ENCODE results near the gene CTNNA3.
A peak's percentile ranks its signal among the peaks of the same experiment; 100 is the strongest.

Gene CTNNA3

DNA sequence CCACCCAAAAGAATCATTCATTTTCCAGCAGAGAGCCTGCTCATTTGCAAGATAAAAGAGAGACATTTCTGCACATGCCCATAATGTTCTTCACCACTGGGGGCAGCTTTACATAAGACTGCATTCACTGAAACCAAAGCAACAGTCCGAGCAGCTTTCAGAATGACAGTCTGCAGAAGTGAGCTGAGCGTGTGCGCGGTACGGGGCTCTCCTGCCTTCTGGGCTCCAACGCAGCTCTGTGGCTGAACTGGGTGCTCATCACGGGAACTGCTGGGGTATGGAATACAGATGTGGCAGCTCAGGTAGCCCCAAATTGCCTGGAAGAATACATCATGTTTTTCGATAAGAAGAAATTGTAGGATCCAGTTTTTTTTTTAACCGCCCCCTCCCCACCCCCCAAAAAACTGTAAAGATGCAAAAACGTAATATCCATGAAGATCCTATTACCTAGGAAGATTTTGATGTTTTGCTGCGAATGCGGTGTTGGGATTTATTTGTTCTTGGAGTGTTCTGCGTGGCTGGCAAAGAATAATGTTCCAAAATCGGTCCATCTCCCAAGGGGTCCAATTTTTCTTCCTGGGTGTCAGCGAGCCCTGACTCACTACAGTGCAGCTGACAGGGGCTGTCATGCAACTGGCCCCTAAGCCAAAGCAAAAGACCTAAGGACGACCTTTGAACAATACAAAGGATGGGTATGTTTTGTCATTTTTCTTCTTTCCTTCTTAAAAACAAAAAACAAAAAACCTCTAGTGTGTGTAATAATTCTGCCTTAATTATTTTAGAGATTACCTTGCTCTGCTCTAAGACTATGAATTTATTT, 769.9 kb downstream of the CTNNA3 start, which contains the start of gene LRRTM3:
Gene LRRTM3 (plus strand): TSS at position 141 of the 820 bp plus-strand sequence.
- peak; percentile 72 for DNase-seq

DNA sequence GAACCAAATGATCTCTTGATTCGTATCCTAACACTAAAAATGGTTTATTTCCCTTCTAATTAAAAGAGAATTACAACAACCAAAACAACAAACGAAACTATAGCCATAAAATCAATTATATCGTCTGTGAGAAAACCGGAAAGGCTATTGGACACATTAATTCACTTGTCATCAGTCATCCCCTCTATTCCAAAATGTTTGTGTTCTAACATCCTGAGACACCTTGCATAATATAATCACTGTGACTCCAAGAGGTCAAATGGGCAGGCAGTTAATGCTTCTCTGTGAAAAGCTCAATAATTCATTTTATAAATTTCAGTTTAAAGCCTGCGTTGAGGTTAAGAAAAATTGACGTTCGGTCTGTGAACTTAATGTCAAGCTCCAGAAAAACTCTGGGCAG, 770.6 kb downstream of the CTNNA3 start:
- no peak for DNase-seq

DNA sequence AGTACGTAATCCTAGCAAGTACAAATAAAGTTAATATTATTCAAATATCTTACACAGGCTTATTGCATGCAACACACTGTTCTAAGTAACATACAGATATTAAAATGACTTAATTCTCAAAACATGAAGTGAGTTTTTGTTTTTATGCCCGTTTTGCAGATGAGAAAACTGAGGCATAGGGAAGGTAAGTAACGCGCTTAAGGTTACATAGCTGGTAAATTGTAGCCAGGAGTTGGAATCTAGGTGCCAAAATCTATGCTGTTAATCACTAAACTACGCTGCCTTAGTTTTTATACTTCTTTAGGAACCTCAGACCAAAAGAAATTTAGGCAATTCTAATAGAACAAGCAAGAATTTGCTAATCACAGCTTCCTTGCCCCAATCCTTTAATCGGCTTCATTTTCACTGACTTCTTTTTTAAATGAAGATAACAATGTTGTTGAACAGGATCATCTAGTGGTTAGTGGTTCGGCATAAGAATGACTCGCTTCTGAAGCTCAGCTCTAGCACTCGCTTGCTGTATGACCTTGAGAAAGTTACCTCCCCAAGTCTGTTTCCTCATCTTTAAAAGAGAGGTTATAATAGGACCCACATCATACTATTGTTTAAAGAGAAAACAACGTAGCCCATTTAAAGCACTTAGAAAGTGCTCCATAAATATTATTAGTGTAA, 771.2 kb downstream of the CTNNA3 start:
- DNase-seq = no peak

DNA sequence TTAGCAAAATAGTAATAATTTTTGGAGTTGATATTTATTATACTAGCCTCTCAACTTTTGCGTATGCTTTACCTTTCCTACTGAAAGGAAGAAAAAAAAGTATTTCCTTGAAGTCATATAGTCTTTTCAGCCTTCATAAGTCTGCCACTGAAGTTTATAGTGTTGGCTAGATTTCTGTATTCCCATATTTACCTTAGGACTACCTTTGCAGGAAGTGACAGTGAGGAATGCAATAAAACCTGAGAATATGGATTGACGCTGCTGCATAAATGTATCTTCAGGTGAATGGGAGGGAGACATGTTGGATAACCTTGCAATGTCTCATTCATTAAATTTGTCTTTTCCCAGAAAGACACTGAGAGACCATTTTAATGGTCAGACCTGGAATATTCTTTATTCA, 776.7 kb downstream of the CTNNA3 start:
- DNase-seq = no peak

DNA sequence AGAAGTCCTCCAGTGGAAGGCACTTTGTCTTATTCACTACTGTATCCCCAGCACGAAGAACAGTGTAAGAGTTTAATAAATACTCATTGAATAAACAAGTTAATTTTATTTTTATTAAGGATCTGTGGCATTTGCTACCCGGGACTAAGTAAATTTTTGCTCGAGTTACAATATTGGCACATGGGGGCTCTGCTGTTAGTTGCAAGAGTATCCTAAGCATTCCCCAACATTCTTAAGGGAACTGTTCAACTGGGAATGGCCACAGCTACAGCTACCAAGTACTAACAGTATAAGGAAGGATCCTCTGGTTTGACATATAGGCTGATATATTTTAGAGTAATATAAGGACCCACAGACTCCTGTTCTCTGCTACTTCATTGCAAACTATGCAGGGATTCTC, 778.9 kb downstream of the CTNNA3 start:
- DNase-seq = no peak

DNA sequence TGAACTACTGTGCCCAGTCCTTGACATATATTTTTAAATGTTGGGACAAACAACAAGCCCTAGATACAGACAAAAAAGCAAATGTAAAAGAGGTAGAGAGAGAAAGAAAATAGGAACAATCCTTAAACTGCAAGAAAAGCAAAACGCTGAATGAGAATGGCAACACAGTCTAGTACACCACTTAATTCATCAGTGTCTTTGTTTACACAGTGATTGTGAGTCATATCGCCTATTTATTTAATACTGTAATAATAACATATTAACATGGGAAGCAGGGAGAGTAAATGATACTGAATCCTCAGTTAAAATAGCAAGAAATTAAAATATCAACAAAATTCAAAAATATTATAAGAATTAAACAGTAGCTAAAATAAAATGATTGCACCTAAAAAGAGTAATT, 780.0 kb downstream of the CTNNA3 start:
- DNase-seq = no peak

DNA sequence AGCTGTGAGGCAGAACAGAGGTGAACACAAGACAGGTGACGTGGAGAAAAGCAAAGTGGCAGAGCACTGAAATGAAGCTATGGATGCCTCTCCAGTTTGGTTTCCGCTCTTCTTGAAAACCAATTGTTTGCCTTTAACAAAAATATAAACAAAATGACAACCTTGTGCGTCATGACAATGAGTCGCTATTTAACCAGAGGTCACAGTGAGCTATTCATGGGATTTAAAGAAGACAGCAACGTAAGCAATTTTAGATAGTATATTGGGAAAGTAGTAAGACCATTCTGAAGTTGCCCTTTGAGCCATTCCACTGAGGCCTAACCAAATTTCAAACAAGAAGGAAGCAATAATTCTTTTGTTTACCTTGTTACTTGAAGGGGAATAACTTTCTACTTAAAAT, 785.3 kb downstream of the CTNNA3 start:
- no peak for DNase-seq

DNA sequence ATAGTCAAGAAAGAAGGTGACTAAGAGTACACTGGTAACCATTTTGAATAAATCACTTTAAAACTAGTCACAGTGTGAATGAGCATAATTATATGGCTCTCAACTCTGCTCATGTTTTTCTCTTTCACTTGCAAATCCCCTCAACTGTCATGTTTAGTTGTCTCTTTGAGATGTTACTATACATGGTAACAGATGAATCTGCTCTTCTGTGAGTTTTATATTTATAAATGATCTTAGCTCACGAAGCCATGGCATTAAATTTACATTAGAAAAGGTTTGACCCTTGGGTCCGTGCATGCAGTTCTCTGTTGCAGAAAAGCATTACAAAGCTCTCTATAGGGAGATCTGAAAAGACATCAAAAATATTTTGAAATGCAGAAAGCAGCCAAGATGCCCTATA, 803.1 kb downstream of the CTNNA3 start:
- DNase-seq = no peak

DNA sequence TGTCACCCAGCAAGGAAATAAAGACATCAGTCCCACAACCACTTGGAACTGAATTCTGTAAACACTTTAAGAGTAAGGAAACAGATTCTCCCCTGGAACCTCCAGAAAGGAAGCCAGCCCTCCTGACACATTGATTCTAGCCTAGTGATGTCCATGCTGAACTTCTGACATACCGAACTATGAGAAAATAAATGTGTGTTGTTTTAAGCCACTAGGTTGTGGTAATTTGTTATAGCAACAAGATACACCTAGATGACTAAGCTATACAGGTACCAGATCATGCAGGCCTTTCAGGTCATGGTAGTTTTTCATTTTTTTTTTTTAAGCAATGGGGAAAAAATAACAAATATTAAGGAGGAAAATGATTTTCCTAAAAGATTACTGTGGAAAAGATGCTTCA, 807.8 kb downstream of the CTNNA3 start:
- no peak for DNase-seq

DNA sequence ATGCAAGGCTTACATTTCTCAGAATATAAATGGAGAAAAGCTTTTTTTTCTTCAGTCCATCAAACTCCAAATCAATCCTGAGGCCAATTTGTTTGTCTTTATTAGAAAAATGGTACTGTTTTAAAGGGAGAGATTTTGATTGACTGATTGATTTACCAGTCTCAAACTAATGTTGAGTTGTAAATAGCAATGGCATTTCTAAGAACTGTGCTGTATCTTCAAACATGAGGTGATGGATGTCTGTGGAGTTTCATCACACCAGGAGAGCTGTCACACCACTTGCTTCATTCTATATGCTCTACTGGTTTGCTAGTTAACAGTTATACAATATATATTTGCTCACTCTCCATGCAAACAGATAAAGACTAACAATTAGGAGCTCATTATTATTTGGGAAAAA, 809.1 kb downstream of the CTNNA3 start:
- DNase-seq = no peak

DNA sequence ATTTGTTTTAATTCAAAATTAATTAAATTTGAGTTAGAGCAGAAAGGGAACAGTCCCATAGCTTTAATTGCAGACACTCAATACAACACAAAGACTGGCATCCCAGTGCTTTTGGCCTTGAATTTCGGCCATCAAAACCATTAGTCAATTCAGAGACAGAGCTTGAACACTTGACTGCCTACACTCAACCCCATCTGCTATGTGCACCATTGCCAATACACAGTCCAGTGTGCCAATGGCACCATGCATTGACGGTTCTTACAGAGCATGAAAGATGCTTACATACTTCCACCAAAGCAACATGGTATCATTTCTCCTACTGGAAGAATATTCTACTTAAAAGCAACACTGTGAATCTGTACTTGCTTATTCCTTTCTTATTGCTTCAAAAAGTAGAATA, 813.7 kb downstream of the CTNNA3 start:
- no peak for DNase-seq

DNA sequence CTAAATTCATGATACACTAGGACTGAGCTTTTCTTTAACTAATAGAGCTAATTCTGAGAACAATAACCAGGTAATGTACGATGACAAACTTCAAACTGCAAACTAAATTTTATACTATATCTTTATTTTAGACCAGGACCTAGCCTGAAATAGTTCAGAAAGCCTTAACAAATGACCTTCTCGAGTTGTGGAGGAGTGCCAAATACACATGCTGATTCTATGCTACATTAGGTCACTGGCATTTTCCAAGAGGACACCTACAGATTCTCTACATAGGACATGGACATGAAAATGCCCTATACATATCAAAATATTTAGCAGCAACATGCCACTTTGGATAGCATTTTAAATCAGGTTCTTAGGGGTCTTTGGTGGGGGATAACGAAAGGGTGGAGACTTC, 814.2 kb downstream of the CTNNA3 start:
- DNase-seq = no peak

DNA sequence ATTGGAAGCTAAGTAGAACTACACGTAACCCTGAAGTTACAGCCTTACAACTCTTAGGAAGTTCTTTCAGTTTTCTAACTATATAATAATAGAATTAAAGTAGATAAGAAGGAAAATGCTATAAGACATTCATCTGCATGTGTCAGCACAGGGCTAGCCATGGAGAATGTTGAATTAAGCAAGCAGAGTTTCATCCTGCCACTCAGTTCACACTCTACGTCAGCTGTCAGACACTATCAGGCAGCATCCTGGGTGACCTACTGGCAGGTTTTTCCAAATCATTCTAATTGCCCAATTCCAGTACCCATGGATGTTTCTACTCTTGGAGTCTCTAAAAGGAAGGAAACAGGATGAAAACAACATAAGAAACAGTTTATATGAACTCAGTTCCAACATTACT, 815.2 kb downstream of the CTNNA3 start:
- DNase-seq = no peak

DNA sequence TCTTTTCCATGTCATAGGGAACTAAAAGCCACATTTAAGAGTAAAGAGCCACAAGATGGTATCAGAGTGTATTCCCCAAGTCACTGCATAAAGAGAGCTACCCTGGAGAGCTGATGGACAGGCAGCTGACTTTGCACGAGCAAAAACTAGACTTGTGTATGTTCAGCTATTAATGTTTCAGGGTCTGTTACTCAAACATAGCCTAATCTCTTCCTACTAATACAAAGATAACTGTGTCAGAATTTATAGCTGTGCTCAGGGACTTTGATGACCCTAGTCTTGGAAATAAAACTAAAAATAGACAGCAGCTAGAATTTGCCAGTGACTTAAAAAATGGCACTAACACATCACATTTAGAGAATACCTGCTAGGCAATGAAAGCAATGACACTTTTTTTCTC, 815.7 kb downstream of the CTNNA3 start:
- DNase-seq = no peak

DNA sequence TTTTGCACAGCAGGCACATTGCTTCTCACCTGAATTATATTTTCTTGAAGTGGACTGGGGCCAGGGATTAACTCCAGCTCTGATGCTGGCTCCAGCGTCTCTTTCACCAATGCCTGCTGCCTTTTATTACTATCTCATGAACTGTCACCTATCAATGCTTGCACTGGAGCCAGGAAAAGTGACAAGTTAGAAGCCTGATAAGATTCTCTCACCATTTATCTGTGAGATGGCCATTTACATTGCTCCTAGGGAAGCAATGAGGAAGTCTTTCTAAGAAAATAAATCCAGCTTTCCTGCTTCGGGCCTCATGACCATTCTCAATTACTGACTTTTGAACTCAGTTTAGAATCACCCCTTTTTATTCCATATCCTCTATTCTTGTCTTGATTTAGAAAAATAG, 818.6 kb downstream of the CTNNA3 start:
- no peak for DNase-seq

DNA sequence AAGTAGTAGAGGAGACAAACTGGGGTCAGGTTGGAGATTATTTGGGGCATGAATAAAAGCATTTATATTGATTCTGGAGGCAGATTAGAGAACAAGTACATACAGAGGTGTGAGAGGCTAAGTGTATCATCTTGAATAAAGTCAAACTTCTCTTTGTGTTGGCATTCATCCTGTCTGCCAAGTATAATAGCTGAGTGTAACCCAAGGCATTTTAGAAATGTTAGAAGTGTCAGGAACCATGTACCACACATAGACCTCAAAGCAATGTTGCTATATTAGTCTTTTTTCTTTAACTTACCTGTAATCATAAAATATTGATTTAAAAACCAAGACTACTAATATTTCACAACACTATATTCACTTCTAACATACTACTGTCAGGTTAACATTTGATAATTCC, 826.4 kb downstream of the CTNNA3 start:
- DNase-seq = no peak

DNA sequence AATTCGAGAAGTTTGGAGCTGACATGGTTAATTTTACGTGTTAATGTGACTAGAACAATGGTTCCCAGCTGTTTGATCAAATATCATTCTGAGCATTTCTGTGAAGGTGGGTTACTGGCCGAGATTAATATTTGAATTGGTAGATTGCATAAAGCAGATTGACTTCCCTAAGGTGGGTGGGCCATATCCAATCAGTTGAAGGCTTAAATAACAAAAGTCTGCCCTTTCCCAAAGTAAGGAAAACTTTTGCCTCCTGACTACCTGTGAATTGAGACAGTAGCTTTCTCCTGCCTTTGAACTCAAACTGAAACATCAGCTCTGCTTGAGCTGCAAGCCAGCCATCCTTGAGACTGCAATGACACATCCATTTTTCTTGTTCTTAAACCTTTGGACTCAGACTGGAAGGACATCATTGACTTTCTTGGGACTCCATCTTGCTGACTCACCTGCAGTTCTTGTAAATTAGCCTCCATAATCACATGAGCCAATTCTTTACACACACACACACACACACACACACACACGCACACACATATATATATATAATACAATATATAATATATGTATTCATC, 833.2 kb downstream of the CTNNA3 start:
- DNase-seq = no peak

DNA sequence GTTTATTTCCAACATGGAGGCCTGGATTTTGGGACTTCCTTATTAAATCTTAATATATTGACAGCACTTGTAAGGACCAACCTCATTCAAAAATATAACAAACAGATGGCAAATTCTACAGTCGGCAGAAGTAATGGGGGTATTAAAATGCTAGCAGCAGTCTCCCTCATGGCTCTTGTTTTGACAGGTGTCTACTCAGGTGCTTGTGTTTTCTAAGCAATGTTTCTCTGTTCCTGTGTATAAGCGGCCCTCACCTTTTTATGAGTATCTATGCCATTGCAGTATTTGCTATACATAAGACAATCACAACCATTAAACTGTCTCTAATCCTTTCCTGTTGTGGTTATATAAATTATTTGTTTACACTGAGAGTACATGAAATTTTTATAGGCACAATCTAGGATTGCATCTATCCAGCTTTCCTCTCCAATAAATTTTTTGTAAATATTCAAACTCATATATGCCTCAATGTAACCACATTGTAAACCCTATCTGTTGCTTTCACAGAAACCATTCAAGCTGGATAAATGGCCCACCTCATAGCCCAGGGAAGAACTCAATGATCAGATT, 835.5 kb downstream of the CTNNA3 start:
- no peak for DNase-seq

DNA sequence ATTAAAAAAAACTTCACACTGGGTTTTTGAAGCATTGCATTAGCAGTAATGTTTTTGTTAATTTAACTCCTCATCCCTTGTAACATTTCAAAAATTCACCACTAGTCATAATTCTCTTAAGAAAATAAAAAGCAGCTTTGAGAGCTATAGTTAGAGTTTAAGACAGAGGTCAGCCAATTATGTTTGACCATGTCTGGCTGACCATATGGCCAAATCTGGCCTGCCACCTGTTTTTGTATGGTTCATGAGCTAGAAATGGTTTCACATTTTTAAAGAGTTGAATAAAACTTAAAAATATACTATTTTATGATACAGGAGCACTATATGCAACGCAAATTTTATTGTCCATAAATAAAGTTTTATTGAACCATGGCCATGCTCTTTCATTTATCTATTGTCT, 843.2 kb downstream of the CTNNA3 start:
- DNase-seq = no peak

DNA sequence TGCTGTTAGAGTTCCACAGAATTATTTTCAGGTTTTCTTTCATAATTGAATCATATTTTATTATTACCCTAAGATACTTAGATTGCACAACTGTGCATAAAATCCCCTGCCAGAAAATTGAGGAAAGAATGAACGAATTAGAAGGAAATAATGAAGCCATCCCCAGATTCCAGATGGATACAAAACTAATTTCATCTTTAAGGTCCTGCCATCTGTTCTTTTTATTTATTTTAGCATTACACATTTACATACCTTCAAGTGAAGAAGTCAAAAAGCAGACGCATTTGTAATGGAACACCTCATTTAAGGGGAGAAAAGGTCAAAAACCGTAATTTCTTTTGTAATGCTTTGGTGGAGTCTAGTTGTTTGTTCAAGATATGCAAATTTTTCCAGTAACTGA, 847.1 kb downstream of the CTNNA3 start:
- DNase-seq = no peak

DNA sequence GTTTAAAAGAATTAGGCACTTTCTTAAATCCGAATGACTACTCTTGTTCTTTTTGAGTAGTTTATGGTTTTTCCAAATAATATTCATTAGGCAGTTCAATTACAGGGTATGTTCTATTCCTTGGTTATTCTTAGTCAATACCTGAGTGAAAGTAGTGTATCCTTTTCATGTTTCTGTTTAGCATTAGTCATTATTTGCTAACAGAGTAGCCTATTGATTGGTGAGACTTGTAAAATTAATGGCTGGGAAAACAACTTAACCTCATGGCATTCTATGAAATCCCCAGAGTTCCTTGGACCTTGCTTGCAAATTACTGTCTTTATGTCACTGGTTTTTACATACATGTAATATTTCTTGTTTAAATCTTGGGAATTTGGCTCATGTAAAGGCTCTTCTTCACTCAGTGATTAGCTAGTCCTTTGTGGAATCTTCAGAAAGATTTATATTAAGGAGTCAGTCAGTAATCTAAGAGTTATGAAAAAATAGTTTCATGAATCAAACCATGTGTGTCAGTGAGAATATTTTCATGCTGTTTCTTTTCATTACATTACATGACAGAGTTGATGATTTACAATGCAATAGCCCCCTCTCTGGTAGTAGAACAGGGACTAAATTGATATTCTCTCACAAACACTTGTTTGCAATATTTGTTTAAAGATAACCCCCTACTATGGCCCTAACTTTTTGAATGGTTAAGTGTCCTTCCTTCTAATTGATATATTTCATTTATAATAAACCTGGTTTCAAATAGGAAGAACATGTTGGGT, 851.6 kb downstream of the CTNNA3 start:
- no peak for DNase-seq

DNA sequence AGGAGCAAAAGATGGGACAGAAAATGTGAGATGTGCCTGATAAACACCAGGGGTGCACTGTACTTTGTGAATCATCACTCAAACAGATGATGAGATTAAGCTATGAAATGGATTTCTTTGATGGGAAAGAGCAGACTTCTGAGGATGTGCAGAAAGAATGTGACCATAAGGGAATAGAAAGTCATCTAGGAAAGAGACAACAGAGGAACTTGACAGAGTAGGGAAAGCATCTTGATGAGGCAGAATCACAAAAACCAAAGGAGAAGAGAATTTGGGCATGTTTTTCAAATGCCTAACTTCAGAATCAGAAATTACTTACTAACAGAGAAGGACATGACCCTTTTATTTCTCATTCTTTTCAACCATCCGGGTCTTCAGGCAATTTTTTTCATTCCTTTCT, 852.6 kb downstream of the CTNNA3 start:
- DNase-seq = no peak

DNA sequence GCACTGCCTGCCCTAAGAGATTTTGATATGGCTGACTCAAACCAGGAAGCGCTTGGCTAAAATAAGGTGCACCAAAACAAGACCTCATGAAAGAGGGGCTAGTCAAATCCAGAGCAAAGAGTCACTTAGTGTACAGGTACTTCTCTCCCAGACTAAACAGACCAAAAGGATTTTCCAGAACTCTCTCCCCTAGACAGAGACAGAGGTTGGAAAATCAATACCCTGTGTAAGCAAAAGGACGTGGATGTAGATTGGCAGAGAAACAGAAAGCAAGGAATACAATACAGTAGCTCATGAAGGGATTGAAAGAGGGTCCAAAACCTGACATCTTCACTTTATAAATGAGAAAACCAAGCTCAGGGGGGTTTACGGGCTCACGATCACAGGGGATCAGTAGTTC, 853.1 kb downstream of the CTNNA3 start:
- no peak for DNase-seq
